Ovary (tissue), 3 donors: ENCODE measurements around the gene CFAP210.

Experiments
- CTCF ChIP-seq, 3 donors: fragments of 450-650 bp in 2 of 3; fragments of 200-600 bp in 1 of 3; IDR thresholded peaks; one replicate each; pipeline versions ENCODE4 v1.5.1 to v1.8.0; 2016 to 2022; ENCODE audit warnings: antibody characterized with exemption in 3 of 3, mild to moderate bottlenecking in 1 of 3
- POLR2A ChIP-seq: fragments of 450-650 bp; IDR thresholded peaks from one replicate; pipeline ENCODE4 v1.6.1; 2017; ENCODE audit warnings: antibody characterized with exemption, mild to moderate bottlenecking, moderate library complexity
- donor health status: DM: no; HTN: no; CAD: no.

GRCh38 chr2:169661265-169661664, 32.9 kb downstream of the CFAP210 start:
- TF ChIP-seq CTCF (IDR thresholded peaks at IDR 0.05) (no peak), POLR2A (no peak)
